Measurements from ENCODE around the gene TCAF2. TPM values are rescaled to one million over a fixed set of nuclear protein-coding genes. Genes with fewer than 3 reads are reported as not detected.

TCAF2 gene
- total RNA-seq, 2 experiments from 2014 or later: 32.8 to 33.2 TPM

Other genes with a start within 250 kb of the TCAF2 start
- 100 to 1,000 TPM; 107 to 111 TPM for gene ZYX, start 239.6 kb upstream of the TCAF2 start, total RNA-seq
- 10 to 100 TPM in 1 of 2 experiments, 1 to 10 TPM in 1; 8.3 to 13.1 TPM for gene EPHA1, start 212.1 kb upstream of the TCAF2 start, total RNA-seq
- gene TAS2R60, start 177.5 kb upstream of the TCAF2 start, total RNA-seq: not detected
- not detected for gene TAS2R41, start 143.1 kb upstream of the TCAF2 start, total RNA-seq
- under 1 TPM in 1 of 2 experiments, not detected in 1; 0.46 TPM for gene CTAGE15, start 49.2 kb upstream of the TCAF2 start, total RNA-seq
- gene CTAGE6, start 136.7 kb downstream of the TCAF2 start, total RNA-seq: under 1 TPM in 1 of 2 experiments, not detected in 1; 0.33 TPM

Data from CD8-positive, alpha-beta T cell (primary cell).